NOMO-1 treated with dmso at 0.1 percent for 144 hours (cell line): ENCODE data around the gene GFM1.
A peak's percentile ranks its signal among the peaks of the same experiment; 100 is the strongest.

Experiments used
- DNase-seq: peaks from one replicate; lab custom pipeline; 2025; ENCODE audit not compliant: unreplicated experiment; lab: John Stamatoyannopoulos, UW

Gene GFM1

DNA sequence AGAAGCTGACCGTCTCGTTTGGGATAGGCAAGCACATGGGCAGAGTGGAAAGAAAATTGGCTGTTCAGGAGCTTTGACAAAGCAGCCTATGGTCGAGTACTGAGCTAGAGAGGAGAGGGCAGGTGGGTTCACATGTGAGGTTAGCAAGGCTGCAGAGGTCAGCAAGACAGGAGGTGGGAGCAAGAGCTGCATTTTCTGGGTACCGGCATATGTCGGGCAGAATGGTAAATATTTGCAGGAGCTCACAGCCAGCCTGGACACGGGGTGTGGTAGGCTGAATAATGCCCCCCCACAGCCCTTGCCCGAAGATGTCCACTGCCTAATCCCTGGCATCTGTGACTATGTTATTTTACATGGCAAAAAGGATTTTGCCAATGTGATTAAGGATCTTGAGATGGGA, 79.7 kb downstream of the GFM1 start:
- no peak for DNase-seq

DNA sequence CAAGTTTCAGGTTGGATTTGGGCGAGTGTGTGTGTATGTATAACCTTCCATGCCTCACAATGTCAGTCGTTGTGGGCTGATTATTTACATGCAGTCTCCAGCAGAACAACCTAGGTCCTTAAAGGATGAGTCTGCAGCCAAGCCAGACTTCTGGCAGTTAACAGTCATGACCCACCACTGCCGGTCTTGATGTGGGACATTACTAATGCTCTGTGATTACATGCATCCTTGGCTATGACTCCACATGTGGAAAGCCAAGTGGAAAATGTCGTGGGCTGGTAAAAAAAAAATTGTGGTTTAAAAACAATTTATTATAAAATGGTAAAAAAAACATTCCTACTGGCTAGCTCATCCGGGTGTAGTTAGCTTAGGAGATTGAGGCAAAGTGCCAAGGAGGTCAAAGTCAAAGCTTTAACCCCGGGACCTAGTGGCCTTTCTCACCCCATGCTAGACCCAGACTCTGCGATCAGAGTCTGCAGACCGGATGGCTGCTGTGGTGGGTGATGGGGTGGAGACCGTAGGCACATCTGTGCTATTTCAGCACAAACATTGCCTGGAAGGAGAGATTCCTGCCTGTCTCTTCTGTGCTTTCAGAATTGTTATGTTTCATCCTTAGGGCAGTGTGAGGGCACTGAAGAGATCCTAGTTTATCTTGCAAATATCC, 81.2 kb downstream of the GFM1 start:
- DNase-seq = no peak

DNA sequence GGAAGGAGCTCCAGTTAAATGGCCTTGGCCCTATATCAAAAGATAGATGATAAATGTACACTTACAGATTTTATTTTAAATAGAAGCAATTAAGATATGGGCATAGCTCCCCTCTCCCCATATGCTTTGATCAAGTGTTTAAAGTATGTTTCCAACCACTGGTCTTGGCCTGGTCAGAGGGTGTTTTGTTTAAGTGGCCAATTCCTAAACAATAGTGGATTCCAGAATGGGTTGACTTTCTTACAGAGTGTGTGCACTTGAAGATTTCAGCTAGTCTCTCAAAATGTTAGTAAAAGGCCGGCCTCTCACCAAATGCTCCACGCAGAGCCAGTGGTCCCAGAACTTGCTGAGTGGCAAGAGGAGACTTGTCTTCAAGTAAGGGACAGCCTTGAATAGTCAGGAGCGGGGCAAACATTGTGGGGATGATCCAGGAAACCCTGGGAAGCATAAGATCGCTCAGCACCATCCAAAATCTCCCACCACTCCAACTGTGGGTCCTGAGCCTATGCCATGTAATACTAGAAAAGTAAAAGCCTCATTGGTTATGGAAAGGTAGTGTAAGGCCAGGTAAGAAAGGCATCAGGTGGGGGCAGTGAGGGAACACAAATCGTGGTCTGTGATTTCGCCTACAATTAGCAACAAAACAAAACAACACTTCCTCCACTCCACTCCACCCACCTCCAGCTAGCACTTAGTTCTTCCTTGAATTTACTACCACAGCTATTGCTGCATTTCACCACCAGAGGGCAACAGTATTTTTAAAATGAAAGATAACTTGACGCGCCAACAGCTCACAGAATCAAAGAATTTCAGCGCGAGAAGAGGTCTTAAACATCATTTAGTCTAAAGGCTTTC, 83.1 kb downstream of the GFM1 start:
- DNase-seq = peak; percentile 85

DNA sequence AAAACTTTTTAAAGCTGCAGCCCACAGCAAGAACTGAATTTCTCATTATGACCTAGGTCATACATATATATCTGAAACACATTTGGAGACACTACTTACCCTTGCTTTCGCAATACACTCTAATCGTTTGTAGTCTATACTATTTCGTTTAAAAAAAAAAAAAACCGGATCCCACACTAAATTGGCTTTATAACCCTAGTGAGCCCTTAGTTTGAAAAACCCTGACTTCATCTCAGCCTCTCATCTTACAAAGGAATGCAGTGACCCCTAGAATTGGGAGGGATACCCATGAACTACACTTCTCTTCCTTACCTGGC, 83.7 kb downstream of the GFM1 start:
- DNase-seq = no peak

DNA sequence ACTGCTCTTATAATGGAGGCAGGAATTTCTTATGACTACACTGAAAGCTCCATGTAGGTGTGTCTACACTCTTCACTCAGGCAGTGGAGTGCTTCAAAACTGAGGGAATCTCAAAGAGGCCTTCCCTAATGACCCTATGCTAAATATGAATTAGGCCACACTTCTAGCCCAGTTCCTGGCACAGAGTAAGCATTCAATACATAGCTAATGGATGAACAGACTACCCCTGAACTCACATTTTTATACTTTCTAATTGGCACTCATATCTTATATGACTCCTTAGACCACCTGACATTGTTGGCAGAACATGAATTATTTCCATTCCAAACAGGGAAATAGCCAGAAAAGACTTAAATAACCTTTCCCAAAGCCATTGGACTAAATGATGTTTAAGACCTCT, 84.5 kb downstream of the GFM1 start:
- DNase-seq = no peak

DNA sequence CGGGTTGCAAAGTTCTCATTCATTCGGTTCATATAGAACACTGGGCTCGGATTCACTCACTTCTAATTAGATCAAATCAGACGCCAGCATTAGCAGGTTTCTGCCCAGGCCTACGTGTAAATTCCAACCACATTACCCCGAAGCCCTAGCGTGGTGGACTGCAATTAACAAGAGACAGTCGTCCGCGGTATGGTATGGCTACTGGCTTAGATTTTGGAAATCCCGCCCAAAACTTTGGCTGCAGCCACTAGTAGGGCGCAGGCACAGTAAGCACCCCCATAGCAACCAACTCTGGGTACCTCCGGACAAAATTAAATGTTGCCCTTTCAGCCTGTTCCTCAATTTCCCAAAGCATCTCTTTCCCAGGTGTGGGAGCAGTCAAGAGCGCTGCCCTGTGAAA, 87.2 kb downstream of the GFM1 start:
- DNase-seq = no peak

DNA sequence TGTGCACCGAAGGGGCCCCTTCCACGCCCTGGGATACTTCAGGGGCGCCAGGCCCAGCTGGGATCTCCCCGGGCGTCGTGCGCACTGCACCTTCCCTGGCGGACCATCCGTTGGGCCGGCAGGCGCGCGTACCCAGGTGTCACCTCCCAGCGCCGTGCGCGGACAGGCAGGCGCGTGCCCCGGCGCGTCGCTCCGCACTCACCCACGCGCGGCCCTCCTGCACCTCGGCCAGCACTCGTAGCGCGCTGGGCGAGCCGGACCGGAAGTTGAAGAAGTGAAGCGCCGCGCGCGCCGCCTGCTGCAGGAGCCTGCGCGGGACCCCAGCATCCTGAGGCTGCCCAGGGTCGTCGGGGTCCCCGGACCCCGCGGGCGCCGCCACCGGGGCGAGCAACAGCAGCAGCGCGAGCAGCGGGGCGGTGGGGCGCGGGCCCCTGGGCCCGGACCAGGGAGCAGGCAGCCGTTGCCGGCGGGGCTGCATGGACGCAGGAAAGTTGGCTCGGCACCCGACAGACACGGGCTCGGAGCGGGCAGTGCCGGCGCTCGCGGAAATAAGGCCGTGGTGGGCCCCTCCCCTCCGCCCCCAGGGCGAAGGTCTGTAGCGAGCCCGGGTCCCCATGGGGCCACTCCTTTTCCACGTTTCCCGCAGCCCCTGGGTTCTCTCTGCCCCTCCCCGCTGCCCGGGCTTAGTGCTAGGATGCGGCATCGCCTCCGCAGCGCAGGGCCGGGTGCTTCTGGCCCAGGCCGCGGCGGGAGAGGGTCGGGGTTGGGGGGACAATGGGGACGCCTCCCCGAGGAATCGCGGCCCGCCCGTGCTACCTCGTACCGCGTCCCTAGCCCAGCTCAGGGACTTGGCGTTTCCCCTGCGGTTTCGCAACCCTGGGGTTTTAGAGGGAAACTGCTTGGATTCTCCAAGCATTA, 87.9 kb downstream of the GFM1 start, which contains the start of gene RARRES1:
TSS of gene RARRES1 (minus strand) at position 520 of the 918 bp plus-strand sequence. CDS start at position 478, 42 bp downstream.
- DNase-seq = peak; percentile 21

DNA sequence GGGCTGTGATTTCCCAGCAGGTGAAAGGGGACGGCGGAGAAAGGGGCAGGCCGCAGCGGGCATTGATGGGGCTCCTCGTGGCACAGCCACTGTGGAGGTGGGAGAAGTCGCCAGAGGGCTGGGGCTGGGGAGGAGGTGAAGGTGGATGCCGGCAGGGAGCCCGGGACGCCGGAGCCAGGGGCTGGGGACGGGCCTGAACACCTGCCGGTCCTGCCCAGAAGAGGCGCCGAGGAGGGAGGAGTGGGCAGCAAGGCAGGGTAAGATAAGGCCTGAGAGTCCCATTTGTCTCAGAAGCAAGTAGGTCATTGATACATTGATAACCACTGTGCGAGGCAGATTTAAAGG, 88.5 kb downstream of the GFM1 start:
- DNase-seq = no peak

DNA sequence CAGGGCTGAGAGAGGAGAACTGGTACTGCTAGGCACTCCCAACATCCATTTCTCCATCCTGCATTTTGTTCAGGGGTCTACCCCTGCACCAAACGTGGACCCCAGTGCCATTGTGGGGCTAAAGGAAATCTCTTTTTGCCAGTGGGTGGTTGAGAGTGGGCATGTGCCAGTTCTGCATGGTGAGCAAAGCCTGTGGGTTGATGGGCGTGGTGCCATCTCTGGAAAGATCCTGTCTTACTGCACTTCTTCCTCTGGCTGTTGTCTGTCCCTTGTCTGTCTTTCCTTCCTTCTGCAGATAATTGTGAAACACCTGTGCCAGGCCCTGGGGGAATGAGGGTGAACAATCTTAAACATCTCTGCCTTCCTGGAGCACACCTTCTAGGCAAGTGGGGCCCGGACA, 89.3 kb downstream of the GFM1 start:
- no peak for DNase-seq

DNA sequence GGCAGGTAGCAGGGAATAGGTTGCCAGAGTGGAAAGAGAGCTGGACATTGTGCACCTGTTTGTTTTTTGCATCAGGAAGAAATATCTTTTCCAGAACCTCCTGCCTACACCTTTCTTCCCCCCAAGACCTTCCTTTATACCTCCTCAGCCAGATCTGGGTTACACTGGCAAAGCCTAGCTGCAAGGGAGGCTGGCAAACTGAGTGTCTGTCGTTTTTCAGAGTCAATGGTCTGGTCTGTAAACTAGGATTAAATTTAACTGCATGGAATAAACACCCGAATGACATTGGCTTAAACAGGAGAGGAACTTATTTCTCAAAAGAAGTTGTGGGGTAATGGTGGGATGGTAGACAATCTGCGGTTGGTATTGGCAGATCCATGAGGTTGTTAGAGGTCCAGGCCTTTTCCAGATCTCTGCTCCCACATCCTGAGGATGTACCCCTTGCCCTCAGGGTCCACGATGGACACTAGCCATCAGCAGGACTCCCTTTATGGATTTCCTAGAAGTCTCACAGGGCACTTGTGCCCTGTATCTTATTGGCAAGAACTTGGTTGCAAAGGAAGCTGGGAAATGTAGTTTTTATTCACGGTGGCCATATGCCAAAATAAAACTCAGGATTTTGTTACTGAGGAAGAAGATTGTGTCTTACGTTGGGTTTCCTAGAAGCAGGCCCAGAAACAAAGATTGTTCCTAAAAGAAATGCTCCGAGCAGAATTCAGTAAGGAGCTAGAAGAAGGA, 91.1 kb downstream of the GFM1 start:
- no peak for DNase-seq

DNA sequence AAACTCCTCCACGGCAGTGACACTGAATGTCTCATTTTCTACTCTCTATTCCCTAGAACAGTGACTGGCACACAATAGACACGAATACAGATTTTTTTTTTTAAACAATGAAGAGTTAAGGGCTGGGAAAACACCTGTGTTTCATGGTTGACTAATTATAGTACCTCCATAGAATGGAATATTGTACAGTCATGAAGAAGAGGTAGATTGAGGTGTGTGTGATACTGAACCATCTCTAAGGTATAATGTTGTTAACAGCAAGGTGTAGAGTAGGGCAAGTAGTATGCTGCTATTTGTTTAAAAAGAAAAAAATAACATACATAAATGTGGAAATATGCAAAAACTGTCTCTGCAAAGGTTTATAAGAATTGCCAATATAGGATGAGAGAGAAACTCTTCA, 93.1 kb downstream of the GFM1 start:
- DNase-seq = no peak

DNA sequence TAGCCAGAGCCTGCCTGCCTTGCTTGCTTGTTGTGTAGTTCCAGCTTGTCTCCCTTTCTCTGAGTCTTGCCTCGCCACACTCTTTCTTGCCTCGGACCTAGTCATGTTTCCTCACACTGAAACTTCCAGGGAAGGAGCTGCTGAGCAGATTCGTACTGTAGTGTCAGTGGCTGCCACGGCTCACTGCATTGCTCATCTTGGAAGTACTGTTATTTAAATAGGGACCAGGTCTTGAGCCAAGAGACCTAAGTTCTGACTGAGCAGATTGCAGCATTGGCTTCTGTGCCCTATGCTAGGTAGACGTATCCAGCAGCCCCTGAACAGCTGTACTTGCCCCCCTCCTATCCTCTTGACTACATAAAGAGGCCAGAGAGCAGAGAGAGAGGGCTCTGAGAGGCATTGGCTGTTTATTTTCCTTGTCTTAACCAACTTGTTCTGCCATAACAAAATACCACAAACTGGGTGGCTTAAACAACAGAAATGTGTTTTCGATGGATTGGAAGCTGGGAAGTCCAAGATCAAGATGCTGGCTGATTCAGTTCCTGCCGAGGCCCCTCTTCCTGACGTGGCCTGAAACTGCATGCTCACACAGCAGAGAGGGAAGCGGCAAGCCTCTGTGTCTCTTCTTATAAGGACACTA, 93.8 kb downstream of the GFM1 start:
- no peak for DNase-seq

DNA sequence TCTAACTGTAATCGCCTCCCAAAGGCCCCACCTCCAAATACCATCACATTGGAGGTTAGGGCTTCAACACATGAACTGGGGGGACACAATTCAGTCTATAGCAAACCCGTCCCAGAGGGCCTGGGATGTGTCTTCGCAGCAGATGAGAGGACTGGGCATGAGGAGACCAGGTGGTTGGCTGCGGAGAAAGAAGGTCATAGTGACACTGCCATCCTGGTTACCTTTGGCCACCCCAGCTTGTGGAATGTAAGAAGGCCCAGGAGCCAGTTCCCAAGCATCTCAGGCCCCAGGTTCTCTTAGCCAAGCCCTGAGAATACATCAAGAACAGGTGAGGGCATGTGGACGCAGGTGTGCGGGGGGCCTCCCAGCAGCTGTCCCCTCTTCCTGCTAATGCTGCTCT, 94.3 kb downstream of the GFM1 start:
- no peak for DNase-seq

DNA sequence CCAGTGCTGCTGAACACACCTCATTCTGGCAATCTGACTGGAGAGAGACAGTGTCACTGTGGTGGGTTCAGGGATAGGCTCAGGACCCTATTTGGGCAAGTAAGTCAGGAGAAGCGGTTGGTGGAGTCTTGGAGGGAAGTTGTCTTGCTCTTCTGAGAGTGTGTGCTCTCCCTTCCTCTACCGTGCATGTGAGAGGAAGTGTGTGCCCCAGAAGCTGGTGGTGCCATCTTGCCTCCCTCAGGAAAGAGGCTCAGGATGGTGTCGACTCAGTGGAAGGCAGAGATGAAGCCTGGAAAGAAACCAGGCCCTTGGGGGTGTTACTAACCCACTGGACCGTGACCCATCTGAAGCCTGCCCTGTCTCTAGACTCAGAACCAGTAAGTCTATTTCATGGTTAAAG, 94.8 kb downstream of the GFM1 start:
- DNase-seq = no peak

DNA sequence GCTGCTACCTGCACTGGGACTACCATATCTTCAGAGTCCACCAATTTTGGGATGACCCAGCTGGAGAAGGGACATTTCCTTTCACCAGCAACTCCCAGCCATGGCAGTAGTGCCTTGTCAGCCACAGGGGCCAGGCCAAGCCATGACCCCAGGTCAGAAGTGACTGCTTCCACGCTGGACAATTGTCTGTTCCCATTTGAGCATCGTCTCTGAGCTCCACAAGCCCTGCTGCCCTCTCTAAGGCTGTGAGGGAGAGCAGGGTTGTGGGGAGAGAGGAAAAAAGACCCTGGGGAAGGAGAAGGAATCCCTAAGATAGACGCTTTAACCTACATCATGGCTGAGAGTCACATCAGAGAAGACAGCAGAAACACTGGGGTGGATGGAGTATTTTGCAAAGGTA, 95.3 kb downstream of the GFM1 start:
- no peak for DNase-seq
